CD8-positive, alpha-beta memory T cell (primary cell): ENCODE results near the gene LOC128125822.

Source experiments
- CTCF ChIA-PET: fragments of 350-600 bp; sonication (Branson Sonifier 250); formaldehyde crosslinking; loops from one replicate; lab custom pipeline; 2021; ENCODE audit warnings: antibody characterized with exemption; lab: Charles Lee
- POLR2A ChIA-PET: fragments of 350-600 bp; sonication (Branson Sonifier 250); formaldehyde crosslinking; loops from one replicate; lab custom pipeline; 2021; ENCODE audit warnings: antibody characterized with exemption; lab: Charles Lee
- DNase-seq, 5 donors: peaks; one replicate each; pipeline versions ENCODE4 v3.0.0 to v3.0.0-alpha.2; 2020 to 2022; ENCODE audit warnings: mixed read lengths in 1 of 5
- H3K27ac ChIP-seq: one replicate; pipeline ENCODE4 v1.7.0; 2013; ENCODE audit warnings: low read depth, mild to moderate bottlenecking, low read length, moderate library complexity
- H3K27me3 ChIP-seq: 2 replicates; pipeline ENCODE4 v1.7.0; 2013; ENCODE audit warnings: low read length, mild to moderate bottlenecking; ENCODE audit not compliant: insufficient read depth, poor library complexity, severe bottlenecking
- H3K36me3 ChIP-seq: 2 replicates; pipeline ENCODE4 v1.7.0; 2013; ENCODE audit warnings: mild to moderate bottlenecking, low read length, moderate library complexity; ENCODE audit not compliant: insufficient read depth
- H3K4me1 ChIP-seq: 2 replicates; pipeline ENCODE4 v1.7.0; 2013; ENCODE audit warnings: mild to moderate bottlenecking, low read length, moderate library complexity; ENCODE audit not compliant: insufficient read depth
- H3K4me3 ChIP-seq: 2 replicates; pipeline ENCODE4 v1.7.0; 2013; ENCODE audit warnings: mild to moderate bottlenecking, low read length
- H3K9me3 ChIP-seq: 2 replicates; pipeline ENCODE4 v1.7.0; 2013; ENCODE audit warnings: mild to moderate bottlenecking, low read length
- H3K27ac Mint-ChIP-seq, 8 donors: one replicate each; pipeline ENCODE4 v1.8.0; 2020 to 2021; ENCODE audit warnings: mixed read lengths in 8 of 8, mild to moderate bottlenecking in 6 of 8, inconsistent platforms in 3 of 8, moderate library complexity in 3 of 8
- H3K27me3 Mint-ChIP-seq, 2 donors: one replicate each; pipeline ENCODE4 v1.8.0; 2020 to 2021; ENCODE audit warnings: mixed read lengths in 2 of 2, mild to moderate bottlenecking in 1 of 2, moderate library complexity in 1 of 2
- H3K36me3 Mint-ChIP-seq, 3 donors: one replicate each; pipeline ENCODE4 v1.8.0; 2020 to 2021; ENCODE audit warnings: mixed read lengths in 3 of 3, inconsistent platforms in 1 of 3, mild to moderate bottlenecking in 1 of 3
- H3K4me1 Mint-ChIP-seq, 3 donors: one replicate each; pipeline ENCODE4 v1.8.0; 2020 to 2021; ENCODE audit warnings: mixed read lengths in 3 of 3, inconsistent platforms in 1 of 3, mild to moderate bottlenecking in 1 of 3
- H3K4me3 Mint-ChIP-seq, 7 donors: one replicate each; pipeline ENCODE4 v1.8.0; 2020 to 2021; ENCODE audit warnings: mixed read lengths in 7 of 7, mild to moderate bottlenecking in 6 of 7, moderate library complexity in 4 of 7, inconsistent platforms in 2 of 7
- H3K9me3 Mint-ChIP-seq, 5 donors: one replicate each; pipeline ENCODE4 v1.8.0; 2020 to 2022; ENCODE audit warnings: mixed read lengths in 5 of 5, mild to moderate bottlenecking in 3 of 5, moderate library complexity in 2 of 5, inconsistent platforms in 1 of 5

LOC128125822 gene

GRCh38 chr6:63572747-63573075, 431 bp downstream of the LOC128125822 start:
- Mint-ChIP-seq H3K36me3 (peaks cover 2 to 27% (median 7%) of the 10 kb centered on the region in 3 donors), H3K27me3 (peaks cover 0 to 4% of the 10 kb centered on the region in 2 donors), H3K27ac (peak overlapping the region; percentile 94 to 100 (median 98)), H3K4me3 (peak overlapping the region; percentile 90 to 100 (median 95)), H3K4me1 (peaks cover 31 to 46% (median 43%) of the 10 kb centered on the region in 3 donors), H3K9me3 (no peaks in the 10 kb centered on the region)
- CTCF ChIA-PET = interaction anchor here (2.5 kb wide), 1 partner anchor 63 kb away, joined by 22 read pairs; the partner anchor contains the start of gene PHF3
- POLR2A ChIA-PET = interaction anchor here (2.4 kb wide), 1 partner anchor 64 kb away, joined by 28 read pairs; the partner anchor contains the start of gene PHF3
- H3K27me3 ChIP-seq = no peaks in the 10 kb centered on the region
- DNase-seq = no peak
- peak overlapping the region; percentile 87 for H3K27ac ChIP-seq
- peaks cover 13% of the 10 kb centered on the region for H3K36me3 ChIP-seq
- H3K9me3 ChIP-seq = no peaks in the 10 kb centered on the region
- H3K4me1 ChIP-seq = peaks cover 25% of the 10 kb centered on the region
- H3K4me3 ChIP-seq = peak overlapping the region; percentile 91

DNA sequence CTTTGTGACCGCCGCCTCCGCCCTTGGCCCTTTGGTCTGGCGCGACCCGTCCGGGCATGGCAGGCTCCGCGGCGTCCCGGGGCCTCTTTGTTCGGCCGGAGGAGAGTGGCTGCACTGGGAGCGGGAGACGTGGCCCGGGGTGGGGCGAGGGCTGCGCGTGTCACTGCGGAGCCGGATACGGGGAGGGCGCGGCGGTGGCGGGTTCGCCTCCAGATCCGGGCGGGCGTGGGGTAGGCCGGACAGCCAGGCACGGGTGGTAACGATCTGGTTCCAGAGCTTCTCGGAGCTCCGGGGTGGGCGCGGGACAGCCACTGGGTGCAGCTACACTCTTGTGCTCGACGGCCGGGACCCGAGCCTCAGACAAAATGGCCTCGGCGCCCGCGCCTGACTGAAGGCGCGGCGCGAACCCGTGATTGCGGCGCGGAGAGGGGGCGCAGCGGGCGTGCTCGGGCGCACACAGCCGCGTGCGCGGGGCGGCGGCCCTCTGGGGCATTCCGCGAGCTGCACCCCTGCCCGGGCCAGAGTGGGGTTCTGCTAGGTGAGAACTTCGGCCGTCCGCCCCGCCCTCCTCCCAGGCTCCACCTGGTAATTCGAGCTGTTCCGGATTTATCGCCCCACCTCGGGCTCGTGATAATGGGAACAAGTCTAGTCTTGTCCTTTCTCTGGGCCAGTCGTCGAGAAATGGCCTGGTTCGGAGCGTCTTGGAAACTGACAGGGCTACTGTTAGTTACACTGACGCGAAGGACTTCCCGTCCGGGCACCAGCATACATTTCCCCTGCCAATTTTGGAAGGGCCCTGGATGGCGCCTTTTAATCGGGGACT, 1.0 kb downstream of the LOC128125822 start:
- Histone ChIP-seq H3K9me3 (no peaks in the 10 kb centered on the region), H3K4me3 (peak overlapping the region; percentile 91), H3K36me3 (peaks cover 13% of the 10 kb centered on the region), H3K4me1 (peaks cover 25% of the 10 kb centered on the region), H3K27me3 (no peaks in the 10 kb centered on the region), H3K27ac (peak overlapping the region; percentile 87)
- peaks cover 0 to 4% of the 10 kb centered on the region in 2 donors for H3K27me3 Mint-ChIP-seq
- no peaks in the 10 kb centered on the region for H3K9me3 Mint-ChIP-seq
- CTCF ChIA-PET = interaction anchor here (0.9 to 2.5 kb wide), 8 partner anchors 11 to 191 kb away, joined by 3 to 22 read pairs (median 4); partner anchors contain the start of gene PHF3
- peaks cover 31 to 46% (median 43%) of the 10 kb centered on the region in 3 donors for H3K4me1 Mint-ChIP-seq
- POLR2A ChIA-PET = interaction anchor here (0.8 to 2.4 kb wide), 3 partner anchors 25 to 119 kb away, joined by 3 to 28 read pairs (median 7); partner anchors contain the start of gene PHF3
- H3K4me3 Mint-ChIP-seq = peak overlapping the region; percentile 89 to 100 (median 93)
- peak overlapping the region; percentile 90 to 100 (median 98) for H3K27ac Mint-ChIP-seq
- peaks cover 2 to 32% (median 7%) of the 10 kb centered on the region in 3 donors for H3K36me3 Mint-ChIP-seq
- peak; percentile 55 to 81 (median 73) for DNase-seq

DNA sequence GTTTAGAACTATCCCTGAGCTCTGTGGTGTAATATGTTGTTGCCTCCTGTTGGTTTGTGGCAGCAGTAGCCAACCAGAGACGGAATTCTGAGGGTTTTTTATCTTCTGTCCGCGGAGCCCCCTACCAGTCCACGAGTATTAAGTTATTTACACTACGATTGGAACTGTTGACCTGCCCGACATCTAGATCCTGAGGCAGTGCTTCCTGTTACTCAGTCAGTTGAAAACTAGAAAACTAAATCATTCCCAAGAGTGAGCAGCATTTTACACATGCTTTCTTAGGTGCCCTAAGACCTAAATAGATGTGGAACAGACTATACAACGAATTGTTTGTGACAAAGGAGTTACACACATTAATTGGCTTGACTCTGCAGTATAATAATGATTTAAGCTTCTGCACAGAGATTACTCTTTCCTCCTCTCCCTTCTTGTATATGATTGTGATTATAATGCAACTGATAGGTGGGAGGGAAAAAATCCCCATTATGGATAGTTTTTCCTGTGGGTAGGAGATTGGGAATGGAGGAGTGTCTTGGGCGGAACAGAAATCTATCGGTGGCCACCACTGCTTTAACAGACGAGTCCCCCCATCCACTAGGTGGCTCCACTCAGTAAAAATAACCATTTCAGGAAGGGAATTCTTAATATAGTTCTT, 1.7 kb downstream of the LOC128125822 start:
- POLR2A ChIA-PET = interaction anchor here (0.8 to 2.4 kb wide), 3 partner anchors 24 to 118 kb away, joined by 3 to 28 read pairs (median 7); partner anchors contain the start of gene PHF3
- Histone ChIP-seq H3K9me3 (no peaks in the 10 kb centered on the region), H3K27ac (peak overlapping the region; percentile 87), H3K27me3 (no peaks in the 10 kb centered on the region), H3K4me1 (peaks cover 25% of the 10 kb centered on the region), H3K4me3 (peak overlapping the region; percentile 91), H3K36me3 (peaks cover 13% of the 10 kb centered on the region)
- DNase-seq = peak; percentile 10 to 55 (median 47)
- H3K27me3 Mint-ChIP-seq = peaks cover 0 to 4% of the 10 kb centered on the region in 2 donors
- H3K36me3 Mint-ChIP-seq = peaks cover 2 to 35% (median 7%) of the 10 kb centered on the region in 3 donors
- CTCF ChIA-PET = interaction anchor here (0.7 to 2.5 kb wide), 12 partner anchors 9 to 190 kb away, joined by 3 to 22 read pairs (median 4); partner anchors contain the start of gene PHF3
- peak overlapping the region; percentile 89 to 100 (median 93) for H3K4me3 Mint-ChIP-seq
- peaks cover 31 to 46% (median 43%) of the 10 kb centered on the region in 3 donors for H3K4me1 Mint-ChIP-seq
- H3K9me3 Mint-ChIP-seq = no peaks in the 10 kb centered on the region
- peak overlapping the region; percentile 90 to 100 (median 98) for H3K27ac Mint-ChIP-seq

GRCh38 chr6:63574554-63574900, 2.2 kb downstream of the LOC128125822 start:
- Mint-ChIP-seq H3K27ac (peak overlapping the region; percentile 90 to 100 (median 98)), H3K36me3 (peaks cover 2 to 40% (median 7%) of the 10 kb centered on the region in 3 donors), H3K9me3 (no peaks in the 10 kb centered on the region), H3K4me1 (peaks cover 31 to 46% (median 43%) of the 10 kb centered on the region in 3 donors), H3K4me3 (peak overlapping the region; percentile 89 to 100 (median 93)), H3K27me3 (peaks cover 0 to 4% of the 10 kb centered on the region in 2 donors)
- POLR2A ChIA-PET = interaction anchor here (2.4 kb wide), 1 partner anchor 62 kb away, joined by 28 read pairs; the partner anchor contains the start of gene PHF3
- Histone ChIP-seq H3K27ac (no peak overlapping the region), H3K27me3 (no peaks in the 10 kb centered on the region), H3K36me3 (peaks cover 18% of the 10 kb centered on the region), H3K4me3 (peak overlapping the region; percentile 91), H3K4me1 (peaks cover 25% of the 10 kb centered on the region), H3K9me3 (no peaks in the 10 kb centered on the region)
- DNase-seq = no peak
- CTCF ChIA-PET = interaction anchor here (0.7 to 2.5 kb wide), 8 partner anchors 8 to 61 kb away, joined by 3 to 22 read pairs (median 4); partner anchors contain the start of gene PHF3

DNA sequence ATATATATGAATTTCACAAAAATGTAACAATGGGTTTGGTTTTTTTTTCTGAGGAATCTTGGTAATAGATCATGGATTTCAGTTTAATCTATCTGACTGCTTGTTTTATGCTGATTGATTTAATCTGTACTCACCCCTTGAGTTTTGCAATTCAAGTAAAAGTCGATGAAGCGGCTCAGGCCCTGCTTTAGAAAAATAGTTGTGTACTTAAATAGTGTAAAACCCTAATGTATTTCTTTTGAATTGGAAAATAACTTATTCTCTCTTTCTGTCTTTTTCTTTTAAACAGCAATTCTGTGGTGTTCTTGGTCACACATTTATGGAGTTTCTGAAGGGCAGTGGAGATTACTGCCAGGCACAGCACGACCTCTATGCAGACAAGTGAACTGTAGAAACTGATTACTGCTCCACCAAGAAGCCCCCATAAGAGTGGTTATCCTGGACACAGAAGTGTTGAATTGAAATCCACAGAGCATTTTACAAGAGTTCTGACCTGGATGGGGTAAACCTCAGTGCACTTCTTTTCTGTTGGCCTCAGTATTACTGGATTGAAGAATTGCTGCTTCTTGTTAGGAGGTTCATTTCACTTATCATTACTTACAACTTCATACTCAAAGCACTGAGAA, 4.0 kb downstream of the LOC128125822 start:
- DNase-seq = no peak
- no peaks in the 10 kb centered on the region for H3K9me3 Mint-ChIP-seq

GRCh38 chr6:63576985-63577712, 4.9 kb downstream of the LOC128125822 start:
- Histone ChIP-seq H3K27me3 (no peaks in the 10 kb centered on the region), H3K4me1 (peaks cover 16% of the 10 kb centered on the region), H3K4me3 (no peak overlapping the region), H3K27ac (no peak overlapping the region), H3K36me3 (peaks cover 36% of the 10 kb centered on the region), H3K9me3 (no peaks in the 10 kb centered on the region)
- H3K4me3 Mint-ChIP-seq = peak overlapping the region in 1 of 7 donors; percentile 59
- CTCF ChIA-PET = interaction anchor here (1.0 to 1.2 kb wide), 2 partner anchors 21 to 59 kb away, joined by 3 to 4 read pairs; partner anchors contain the start of gene PHF3
- POLR2A ChIA-PET = no interaction called here
- peaks cover 12 to 58% (median 16%) of the 10 kb centered on the region in 3 donors for H3K36me3 Mint-ChIP-seq
- H3K27ac Mint-ChIP-seq = peak overlapping the region in 1 of 8 donors; percentile 14
- peaks cover 24 to 38% (median 36%) of the 10 kb centered on the region in 3 donors for H3K4me1 Mint-ChIP-seq
- peaks cover 0 to 2% of the 10 kb centered on the region in 2 donors for H3K27me3 Mint-ChIP-seq
- H3K9me3 Mint-ChIP-seq = no peaks in the 10 kb centered on the region
- DNase-seq = no peak

More for the DNA sequence above, 4.0 kb downstream of the LOC128125822 start:
- POLR2A ChIA-PET = no interaction called here
- Histone ChIP-seq H3K36me3 (peaks cover 33% of the 10 kb centered on the region), H3K4me1 (peaks cover 22% of the 10 kb centered on the region), H3K27ac (no peak overlapping the region), H3K9me3 (no peaks in the 10 kb centered on the region), H3K4me3 (no peak overlapping the region), H3K27me3 (no peaks in the 10 kb centered on the region)
- Mint-ChIP-seq H3K27ac (peak overlapping the region in 1 of 8 donors; percentile 56), H3K4me3 (peak overlapping the region in 1 of 7 donors; percentile 59), H3K36me3 (peaks cover 10 to 57% (median 14%) of the 10 kb centered on the region in 3 donors), H3K4me1 (peaks cover 30 to 44% (median 42%) of the 10 kb centered on the region in 3 donors), H3K27me3 (peaks cover 0 to 4% of the 10 kb centered on the region in 2 donors)
- CTCF ChIA-PET = interaction anchor here (1.0 to 1.2 kb wide), 2 partner anchors 22 to 60 kb away, joined by 3 to 4 read pairs; partner anchors contain the start of gene PHF3

GRCh38 chr6:63578757-63579156, 6.5 kb downstream of the LOC128125822 start:
- Histone ChIP-seq H3K27me3 (no peaks in the 10 kb centered on the region), H3K36me3 (peaks cover 42% of the 10 kb centered on the region), H3K4me3 (no peak overlapping the region), H3K9me3 (no peaks in the 10 kb centered on the region), H3K4me1 (peaks cover 14% of the 10 kb centered on the region), H3K27ac (no peak overlapping the region)
- no peak overlapping the region for H3K4me3 Mint-ChIP-seq
- CTCF ChIA-PET = no interaction called here
- POLR2A ChIA-PET = no interaction called here
- no peak overlapping the region for H3K27ac Mint-ChIP-seq
- peaks cover 12 to 62% (median 19%) of the 10 kb centered on the region in 3 donors for H3K36me3 Mint-ChIP-seq
- no peaks in the 10 kb centered on the region for H3K27me3 Mint-ChIP-seq
- peaks cover 21 to 35% (median 33%) of the 10 kb centered on the region in 3 donors for H3K4me1 Mint-ChIP-seq
- DNase-seq = no peak
- H3K9me3 Mint-ChIP-seq = no peaks in the 10 kb centered on the region
